ENCODE data around the gene EMX2.

DNA sequence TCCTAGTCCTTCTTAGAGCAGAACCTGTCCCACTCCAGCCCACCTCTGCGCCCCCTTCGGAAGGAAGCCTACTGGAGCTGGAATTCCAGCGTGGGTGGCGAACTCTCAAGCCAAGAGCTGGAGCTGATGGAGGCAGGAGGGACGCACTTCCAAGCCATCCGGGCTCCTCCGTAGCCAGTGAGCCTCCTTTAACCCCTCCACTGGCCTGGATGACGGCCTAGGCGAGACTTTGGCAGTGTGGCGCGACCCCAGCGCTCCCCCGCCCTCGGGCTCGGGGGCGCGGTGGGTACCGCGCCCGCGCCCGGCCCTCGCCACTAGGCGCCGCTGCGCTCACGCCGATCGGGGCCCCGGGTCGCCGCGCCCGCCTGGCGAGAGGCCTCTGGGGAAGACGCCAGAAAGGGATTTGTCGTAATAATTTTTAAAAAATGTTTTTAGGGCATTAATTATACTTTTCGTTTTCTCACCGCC lies 5.1 kb upstream of the EMX2 start:
- TF ChIP-seq, protein P1, sequence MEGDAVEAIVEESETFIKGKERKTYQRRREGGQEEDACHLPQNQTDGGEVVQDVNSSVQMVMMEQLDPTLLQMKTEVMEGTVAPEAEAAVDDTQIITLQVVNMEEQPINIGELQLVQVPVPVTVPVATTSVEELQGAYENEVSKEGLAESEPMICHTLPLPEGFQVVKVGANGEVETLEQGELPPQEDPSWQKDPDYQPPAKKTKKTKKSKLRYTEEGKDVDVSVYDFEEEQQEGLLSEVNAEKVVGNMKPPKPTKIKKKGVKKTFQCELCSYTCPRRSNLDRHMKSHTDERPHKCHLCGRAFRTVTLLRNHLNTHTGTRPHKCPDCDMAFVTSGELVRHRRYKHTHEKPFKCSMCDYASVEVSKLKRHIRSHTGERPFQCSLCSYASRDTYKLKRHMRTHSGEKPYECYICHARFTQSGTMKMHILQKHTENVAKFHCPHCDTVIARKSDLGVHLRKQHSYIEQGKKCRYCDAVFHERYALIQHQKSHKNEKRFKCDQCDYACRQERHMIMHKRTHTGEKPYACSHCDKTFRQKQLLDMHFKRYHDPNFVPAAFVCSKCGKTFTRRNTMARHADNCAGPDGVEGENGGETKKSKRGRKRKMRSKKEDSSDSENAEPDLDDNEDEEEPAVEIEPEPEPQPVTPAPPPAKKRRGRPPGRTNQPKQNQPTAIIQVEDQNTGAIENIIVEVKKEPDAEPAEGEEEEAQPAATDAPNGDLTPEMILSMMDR (IDR thresholded peaks at IDR 0.05): peak; percentile 48 to 86
- no peak for TF ChIP-seq POLR2A (IDR thresholded peaks at IDR 0.05)
